Lung microvascular endothelial cell (primary cell): ENCODE results near the gene FBXW11. TPM values are rescaled to one million over a fixed set of nuclear protein-coding genes. Genes with fewer than 3 reads are reported as not detected.

ENCODE experiments used
- DNase-seq, 2 donors: peaks; one replicate each; pipeline versions ENCODE4 v3.0.0 to v3.0.0-alpha.2; 2010; ENCODE audit warnings: low read depth in 2 of 2
- total RNA-seq: library from RNA; depleted of rRNA; stranded (reverse); fragments of >200 nt; gene quantifications from 2 replicates; pipeline ENCODE4 v1.2.1, GENCODE V29; 2014

The FBXW11 gene
- total RNA-seq, 1 donor from 2014 or later, result 61.5 TPM

DNA sequence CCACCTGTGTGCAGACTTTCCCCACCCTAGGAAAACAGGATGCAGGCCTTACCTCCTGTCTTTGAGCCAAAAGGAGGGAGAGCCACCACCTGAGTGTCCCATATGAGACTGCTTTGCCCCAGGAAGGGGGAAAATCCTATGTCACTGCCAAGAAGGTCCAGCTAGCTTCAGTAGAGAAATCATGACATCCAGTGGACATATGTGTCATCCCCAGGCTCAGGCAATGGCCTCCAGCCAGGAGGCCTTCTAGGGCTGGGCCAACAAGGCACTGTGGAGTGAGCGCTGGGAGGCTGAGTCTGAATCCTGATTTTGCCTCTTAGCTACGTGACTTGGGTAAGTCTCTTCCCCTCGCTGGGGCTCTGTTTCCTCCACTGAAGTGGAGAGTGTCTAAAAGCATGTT, 160.6 kb downstream of the FBXW11 start:
- DNase-seq, result peak; percentile 24 to 40

DNA sequence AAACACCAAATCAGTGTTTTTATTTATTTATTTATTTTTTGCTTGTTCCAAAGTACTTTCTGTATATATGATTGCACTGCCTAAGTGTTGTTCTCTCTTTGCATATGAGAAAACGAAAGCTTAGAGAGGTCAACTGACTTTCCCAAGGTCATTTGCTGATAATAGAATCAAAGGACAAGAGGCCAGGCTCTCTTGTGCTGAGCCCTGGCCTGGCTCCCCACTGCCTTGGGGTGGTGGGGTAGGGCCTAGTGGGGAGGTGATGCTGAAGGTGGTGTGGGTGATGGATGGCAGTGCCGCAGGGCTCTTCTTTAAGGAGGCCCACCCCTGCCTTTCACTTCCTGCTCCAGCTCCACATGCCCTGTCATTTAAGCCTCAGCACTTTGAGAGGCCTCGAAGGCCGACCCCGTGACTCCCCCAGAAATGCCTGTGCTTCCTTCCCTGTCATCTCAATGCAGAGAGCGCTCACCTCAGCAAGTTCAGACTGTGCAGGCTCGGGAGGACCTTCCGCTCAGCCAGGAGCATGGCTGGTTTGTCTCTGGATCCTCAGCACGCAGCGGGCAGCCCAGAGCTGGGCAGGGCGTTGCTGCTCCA, 161.3 kb downstream of the FBXW11 start:
- DNase-seq, result no peak

DNA sequence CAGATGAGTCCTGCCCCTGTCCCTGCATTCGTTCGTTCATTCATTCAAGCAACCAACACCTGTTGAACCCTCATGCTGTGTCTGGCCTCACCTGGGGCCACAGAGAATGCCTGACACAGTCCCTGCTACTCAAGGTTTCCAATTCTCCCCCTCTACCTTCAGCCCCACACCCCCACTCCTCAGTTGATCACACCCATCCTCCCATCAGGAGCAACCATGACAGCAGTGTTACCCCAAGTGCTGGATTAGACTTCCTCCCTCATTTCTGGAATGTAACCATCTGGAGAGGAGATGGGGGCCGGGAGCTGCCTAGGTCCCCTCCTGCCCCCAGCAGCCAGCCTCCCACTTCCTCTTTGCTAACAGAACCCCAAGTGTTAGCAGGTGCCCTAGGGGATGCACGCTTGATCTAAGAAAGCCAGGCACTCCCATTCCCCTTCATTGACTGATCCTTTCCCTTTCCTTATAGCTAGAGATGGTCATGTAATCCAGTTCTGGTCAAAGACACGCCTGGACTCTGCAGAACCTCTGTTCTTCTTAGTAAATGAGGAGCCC, 163.6 kb downstream of the FBXW11 start:
- no peak for DNase-seq

DNA sequence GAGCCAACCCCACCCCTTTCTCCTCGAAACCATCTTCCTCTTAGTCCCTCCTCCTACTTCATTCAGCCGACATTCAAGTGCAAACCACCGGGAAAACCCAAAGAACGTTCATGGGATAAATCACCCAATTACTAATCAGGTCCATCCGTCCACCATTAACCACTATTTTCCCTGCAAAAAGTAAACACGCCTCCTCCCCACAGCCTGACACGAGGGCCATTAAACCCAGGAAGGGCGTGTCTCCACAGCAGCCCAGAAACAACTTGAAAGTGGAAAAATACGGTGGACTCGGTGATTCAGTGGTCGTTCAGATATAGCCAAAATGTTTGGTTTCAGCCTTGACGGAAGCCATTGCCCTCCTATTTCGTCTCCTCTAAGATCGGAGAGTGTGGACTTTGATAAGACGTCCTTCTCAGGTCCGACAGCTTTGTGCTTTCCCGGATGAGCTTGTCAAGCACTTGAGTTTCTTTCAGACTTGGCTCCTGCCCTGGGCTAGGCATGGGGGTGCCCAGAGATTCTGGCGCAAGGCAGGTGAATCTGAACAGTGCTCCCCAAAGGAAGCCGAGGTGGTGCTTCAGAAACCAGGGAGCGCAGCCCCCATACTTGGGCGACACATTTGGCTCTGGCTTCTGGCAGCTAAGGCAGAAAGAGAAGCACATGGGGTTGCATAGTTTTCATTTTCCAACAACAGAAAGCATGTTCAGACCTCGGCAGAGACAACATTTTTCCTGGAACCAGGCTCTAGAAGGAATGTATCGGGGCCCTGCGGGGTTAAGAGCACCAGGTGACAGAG, 164.3 kb downstream of the FBXW11 start:
- peak in 1 of 2 donors; percentile 46 for DNase-seq

DNA sequence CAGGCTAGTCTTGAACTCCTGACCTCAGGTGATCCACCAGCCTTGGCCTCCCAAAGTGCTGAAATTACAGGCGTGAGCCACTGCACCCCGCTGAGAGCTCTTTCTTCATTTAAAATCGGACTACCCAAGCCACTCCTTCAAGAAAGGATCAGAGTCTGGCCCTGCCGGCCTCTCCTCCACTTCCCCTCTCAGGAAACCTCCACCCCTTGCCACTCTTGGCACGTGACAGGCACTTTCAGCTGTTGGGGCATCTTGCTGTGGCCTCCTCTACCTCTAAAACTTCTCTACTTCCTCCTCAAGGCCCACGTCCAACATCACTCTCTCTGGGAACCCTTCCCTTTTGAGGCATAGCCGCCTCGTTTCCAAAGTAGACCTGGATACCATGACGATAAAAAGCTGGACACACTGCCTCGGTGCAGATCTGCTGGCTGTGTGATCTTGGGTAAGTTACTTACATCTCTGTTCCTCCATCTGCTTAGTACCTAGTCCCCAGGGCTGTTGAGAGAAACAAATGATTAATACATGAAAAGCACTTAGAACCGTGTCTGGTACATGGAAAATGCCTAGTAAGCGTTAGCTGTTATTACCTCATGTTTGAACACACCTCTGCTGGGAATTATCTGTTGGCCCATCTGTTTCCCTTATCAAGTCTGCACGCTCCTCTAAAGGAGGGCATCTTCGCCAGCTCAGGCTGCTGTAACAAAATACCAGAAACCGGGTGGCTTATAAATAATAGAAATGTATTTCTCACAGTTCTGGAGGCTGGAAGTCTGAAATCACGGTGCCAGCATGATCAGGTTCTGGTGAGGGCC, 165.5 kb downstream of the FBXW11 start:
- peak in 1 of 2 donors; percentile 16 for DNase-seq

DNA sequence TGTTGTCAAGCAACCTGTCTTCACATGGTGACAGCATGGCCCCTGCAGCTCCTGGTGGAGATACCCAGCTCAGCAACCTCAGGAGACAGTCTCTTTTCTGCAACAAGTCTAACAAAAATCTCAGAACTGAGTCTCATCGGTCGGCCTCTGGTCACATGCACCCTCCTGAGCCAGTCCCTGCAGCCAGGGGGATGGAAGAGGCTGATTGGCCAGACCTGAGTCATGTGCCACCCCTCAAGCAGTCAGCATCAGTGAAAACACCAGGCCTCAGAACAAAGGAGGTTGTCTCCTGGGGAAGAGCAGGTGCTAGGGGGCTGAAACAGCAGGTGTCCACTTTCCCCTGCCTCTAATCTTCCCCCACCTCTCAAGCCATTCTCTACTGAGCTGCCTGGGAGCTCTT, 166.4 kb downstream of the FBXW11 start:
- DNase-seq, result no peak

DNA sequence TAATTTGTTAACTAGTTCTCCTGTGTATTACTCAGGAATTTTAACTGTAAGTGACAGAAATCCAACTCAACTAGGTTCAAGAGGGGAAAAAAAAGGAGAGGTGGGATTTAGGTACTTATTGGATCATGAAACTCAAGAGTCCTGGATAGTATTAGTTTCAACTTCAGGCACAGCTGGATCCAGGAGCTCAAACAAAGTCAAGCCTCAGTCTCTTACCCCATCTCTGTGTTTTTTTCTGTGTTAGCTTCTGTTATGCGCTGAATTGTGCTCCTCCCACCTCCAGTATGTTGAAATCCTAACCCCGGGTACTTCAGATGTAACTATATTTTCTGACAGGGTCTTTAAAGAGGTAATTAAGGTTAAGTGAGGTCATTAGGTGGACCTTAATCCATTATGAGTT, 167.3 kb downstream of the FBXW11 start:
- DNase-seq, result no peak

DNA sequence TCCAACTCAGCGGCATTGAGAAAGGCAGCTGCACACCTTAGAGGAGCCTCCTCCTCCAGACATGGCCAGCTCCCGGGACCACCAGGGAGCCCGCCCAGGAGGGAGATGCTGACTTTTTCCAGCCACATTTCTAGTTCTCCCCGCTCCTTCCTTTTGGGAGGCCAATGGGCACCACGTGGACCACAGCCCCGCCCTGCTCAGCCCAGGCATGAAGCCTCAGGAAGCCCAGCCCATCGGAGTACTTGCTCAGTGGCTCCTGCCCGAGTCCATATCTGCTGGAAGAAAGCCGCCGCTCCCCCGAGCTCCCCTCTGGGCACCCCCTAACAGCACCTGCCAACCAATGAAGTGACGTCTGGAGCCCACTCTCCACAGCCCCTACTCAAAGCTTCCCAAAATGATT, 168.4 kb downstream of the FBXW11 start:
- no peak for DNase-seq

DNA sequence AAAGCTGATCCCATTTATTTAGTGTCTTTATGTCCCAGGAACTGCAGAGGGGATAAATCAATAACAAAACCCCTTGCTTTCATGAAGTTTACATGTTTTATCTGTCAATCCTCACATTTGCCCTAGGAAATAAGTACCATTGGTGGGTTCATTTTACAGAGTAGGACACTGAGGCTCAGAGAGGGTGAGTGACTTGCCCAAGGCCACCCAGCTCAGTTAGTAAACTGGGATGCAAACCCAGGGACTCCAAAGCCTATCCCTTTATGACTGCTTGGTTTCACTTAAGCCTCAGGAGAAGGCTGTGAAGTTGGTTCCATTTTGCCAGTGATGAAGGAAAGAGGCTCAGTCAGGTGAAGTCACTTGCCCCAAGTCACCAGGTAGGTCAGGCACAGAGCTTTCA, 168.9 kb downstream of the FBXW11 start:
- no peak for DNase-seq

DNA sequence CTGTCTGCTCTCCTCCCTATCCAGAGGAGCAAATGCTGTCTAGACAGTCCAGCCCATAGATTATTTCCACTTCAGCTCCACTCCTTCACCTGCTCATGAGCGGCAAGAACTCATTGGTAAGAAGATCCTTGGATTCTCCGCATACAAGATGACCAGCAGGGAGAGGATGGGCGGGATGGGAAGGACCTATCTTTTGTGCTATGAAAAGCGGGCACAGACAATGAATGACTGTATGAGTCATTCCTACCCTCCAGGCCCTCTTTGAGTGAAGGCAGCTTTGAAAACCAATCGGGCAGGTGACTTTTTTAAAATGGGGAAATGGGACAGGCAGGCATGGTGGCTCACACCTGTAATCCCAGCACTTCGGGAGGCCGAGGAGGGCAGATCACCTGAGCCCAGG, 171.4 kb downstream of the FBXW11 start:
- no peak for DNase-seq

DNA sequence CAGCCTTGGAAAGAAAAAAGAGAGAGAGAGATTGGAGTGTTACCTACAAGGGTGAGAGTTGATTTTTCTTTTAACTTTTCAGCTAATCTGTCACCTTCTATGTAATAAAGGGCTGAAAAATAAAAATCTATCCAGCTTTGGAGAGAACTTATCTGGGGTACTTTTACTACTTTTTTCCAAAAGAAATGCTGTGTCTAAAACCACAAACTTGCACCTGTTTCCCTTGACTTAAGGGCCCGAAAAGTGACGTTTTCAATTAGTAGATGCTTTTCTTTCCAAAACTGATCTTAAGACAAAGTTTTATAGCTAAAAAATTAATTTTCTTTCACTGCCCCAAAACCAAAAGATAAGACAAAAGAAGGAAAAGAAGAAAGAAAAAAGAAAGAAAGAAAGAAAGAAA, 172.0 kb downstream of the FBXW11 start:
- DNase-seq, result no peak

DNA sequence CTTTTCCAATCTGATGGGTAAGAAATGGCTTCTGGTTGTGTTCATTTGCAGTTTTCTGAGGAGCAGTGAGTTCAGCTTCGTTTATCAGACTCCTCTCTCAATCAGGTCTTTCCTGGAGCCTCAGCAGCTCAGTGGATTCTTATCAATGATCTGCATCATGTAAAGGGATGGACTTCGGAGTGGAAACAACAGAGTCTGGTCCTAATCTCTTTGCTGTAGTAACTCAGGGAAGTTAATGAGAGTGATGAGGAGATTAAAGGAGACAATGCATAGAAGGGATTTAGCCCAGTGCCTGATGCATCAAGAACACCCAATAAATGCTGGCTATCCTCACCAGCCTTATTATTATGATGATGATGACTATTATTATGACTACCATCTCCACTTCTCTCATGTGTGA, 173.7 kb downstream of the FBXW11 start:
- DNase-seq, result no peak

DNA sequence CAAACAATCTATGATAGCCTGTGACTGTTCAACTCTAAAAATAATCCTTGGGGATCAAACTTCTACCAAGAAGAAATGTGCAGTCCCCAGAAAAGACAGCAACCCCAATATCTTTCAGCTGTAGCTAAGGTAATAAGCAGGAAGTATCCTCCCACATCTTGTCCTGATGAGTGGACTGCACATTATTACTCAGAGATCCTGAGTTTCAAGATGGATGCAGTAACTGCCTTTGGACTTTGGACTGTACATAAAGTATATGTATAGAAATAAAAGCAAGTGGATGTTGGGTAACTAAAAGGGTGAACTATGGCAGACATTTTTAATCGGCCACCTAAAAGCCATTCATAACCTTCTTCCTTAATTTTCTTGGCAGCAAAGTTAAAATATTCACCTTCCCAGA, 175.8 kb downstream of the FBXW11 start:
- no peak for DNase-seq

DNA sequence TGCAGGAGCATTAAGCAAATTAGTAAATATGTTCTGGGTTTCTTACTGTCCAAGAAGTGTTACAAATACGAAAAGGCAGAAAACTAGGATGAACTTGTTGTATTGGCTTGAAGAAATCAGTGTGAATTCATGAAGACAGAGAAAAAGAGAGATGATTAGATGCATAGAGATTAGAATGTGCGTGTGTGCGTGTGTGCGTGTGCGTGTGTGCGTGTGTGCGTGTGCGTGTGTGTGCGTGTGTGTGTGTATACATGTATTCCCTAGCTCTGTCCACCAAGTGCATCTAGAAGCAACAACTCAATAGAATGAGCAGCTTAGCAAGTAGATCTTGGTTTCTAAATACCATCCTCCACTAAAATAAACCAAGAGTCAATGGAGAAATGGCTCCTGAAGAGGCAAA, 179.3 kb downstream of the FBXW11 start:
- DNase-seq, result no peak

DNA sequence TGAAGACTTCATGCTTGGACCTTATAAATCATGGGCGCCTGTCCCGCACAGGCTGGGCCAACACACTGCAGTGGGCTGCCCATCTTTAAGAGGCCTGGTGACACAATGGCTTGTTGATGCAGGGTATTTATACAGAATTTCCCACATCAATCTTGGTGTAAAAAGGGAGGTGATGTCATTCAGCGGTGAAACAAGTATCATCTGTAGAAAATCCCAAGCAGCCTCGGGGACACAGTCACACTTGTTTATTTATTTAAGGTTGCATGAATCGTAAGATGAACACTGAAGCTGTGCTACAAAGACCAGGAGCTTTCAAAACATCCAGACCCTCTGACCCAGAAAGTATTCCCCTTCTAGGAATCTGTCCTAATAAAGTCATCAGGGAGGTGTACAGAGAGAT, 180.3 kb downstream of the FBXW11 start:
- no peak for DNase-seq

DNA sequence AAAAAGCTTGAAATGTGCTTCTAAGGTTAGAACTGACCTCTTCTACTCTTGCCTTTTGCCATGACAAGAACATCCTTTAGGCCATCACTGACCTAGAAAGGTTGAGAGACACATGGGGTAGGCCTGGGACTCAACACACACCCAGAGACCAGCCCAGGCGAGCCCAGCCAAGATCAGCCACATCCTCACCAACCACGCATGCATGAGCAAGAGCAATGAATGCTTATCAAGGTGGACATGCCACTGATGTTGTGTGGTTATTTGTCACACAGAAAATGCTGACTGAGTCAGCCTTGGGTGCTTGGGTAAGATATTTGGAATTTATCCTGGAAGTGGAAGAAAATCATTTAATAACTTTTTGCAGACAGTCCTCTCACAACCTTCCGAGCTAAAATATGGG, 181.4 kb downstream of the FBXW11 start:
- no peak for DNase-seq

DNA sequence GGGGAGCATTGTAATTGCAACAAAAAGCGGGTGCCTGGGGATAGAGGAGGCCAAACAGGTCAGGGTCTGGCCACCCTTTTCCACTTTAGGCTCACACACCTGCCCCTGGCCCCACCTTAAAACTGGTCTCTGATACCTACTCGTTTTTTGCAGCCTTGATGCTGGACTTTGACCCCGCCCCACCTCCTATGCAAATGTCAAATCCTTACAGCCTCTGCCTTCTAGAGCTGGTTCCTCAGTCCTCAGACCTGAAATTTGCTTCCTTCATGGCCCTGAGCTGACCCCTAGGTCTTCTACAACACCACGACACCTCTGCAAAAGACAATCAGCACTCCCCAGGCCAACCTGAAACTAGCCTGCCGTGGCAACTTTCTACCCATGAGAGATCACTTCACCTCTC, 183.2 kb downstream of the FBXW11 start:
- DNase-seq, result no peak

DNA sequence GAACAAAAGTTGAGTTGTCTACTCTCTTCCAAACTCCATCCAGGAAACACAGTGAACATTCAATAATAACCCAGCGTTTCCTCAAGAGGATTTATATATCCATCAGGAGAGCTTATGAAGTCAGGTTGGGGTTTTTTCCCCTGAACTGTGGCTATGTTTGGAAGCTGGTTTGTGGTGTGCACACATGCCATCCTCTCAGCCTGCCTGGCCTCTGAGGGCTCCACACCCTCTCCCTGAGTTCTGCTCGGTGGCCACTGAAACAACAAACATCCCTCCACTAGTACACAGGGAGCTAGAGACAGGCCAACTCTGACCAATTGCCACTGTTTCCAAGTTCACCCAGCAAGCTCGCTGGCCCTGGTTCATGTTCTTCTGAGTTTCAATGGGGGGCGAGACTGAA, 185.2 kb downstream of the FBXW11 start:
- no peak for DNase-seq

DNA sequence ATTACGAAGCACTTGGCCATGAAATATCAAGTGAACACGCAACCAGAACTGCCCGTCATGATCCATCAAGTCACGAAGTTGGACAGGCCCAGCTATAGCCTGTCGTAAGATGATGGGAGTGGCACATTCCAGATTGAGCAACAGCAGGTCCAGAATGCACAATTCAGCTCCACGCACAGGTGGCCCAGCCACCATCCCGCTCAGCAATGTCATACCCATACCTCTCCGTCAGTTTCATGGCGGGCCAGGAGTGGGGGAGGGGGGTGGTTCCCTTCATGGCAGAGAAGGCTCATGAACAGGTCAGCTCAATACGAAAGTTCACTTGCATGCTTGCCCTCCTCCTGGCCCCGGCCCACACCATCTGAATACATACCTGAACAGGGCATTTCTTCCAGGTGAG, 185.9 kb downstream of the FBXW11 start:
- no peak for DNase-seq

DNA sequence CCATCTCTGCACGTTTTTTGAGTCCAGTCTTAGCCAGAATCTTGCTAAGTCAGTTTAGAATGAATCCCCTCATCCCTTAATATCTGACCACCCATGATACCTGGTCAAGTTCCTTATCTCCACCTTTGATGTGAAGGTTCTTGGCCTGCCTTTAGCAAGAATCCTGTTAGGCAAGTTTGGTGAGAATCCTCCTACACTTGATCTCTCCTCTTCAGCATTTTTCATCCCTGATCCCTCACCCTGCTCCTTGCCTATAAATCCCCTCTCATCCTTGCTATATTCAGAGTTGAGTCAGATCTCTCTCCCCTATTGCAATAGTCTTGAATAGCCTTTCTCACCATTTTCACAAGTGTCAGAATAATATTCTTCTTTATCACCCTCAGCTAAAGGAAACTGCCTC, 189.8 kb downstream of the FBXW11 start:
- DNase-seq, result no peak

DNA sequence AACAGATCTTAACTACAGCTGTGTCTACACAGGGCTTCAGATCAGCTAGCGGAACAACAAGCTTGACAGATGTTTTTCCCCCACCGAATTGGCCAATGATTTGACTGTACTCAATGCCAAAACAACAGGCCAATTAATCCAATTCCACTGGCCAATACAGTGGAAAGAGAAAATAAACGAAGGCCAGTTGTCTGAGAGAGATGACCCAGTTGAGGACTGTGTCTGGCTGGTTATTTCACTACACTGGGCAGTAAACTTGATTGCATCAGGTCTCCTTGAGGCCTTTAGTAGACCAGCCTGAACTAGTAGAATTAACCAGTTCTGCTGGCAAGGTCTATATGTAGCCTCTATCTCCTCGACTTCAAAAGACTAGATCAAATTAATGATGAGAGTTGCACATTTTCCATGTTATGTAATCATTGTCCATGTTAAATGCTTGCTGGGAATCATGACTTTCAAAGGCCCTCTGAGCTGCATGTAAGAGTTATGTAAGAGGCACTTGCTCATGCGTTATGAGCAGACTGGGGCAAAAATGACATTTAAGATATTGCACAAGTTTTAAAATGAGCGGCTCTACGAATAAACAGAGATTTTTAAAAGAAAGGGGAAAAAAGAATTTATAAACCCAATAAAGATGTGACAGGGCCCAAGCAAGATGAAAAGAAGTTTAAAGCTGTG, 192.5 kb downstream of the FBXW11 start:
- DNase-seq, result no peak

DNA sequence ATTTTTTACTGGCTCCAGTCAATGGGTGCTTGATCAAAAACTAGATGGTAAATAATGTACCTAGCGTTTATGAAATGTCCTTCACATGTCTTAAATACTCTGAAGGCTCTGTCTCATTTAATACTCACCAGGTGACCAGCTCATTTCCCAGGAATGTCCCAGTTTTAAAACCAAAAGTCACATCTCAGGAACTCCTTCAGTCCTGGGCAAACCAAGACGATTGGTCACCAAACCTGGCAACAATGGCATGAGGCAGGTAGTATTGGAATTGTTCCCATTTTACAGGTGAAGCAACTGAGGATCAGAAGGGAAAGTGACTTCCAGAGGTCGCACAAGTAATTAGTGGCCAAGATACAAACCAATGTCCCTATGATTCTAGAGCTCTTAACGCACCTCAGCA, 193.2 kb downstream of the FBXW11 start:
- DNase-seq, result no peak
